A549 (cell line): ENCODE data around the gene DSCAML1.

Source experiments
- BHLHE40 ChIP-seq: IDR thresholded peaks from 2 replicates; pipeline ENCODE4 v1.6.1; 2012; ENCODE audit warnings: low read depth, low read length, inconsistent platforms
- CTCF ChIP-seq: fragments of >200 bp; sonication (Bioruptor Twin); formaldehyde crosslinking; IDR thresholded peaks from 3 replicates; pipeline ENCODE4 v1.5.1; 2016
- EP300 ChIP-seq, 2 experiments: fragments of >200 bp; sonication (Bioruptor Twin); formaldehyde crosslinking; IDR thresholded peaks; 2 replicates in 1 of 2; 3 replicates in 1 of 2; pipeline ENCODE4 v1.6.1; 2016 to 2017
- GATA3 ChIP-seq: IDR thresholded peaks from 2 replicates; pipeline ENCODE4 v1.6.1; 2012; ENCODE audit warnings: borderline replicate concordance
- JUNB ChIP-seq: fragments of >200 bp; sonication (Bioruptor Twin); formaldehyde crosslinking; IDR thresholded peaks from 2 replicates; pipeline ENCODE4 v1.6.1; 2016
- PBX3 ChIP-seq: IDR thresholded peaks from 2 replicates; pipeline ENCODE4 v1.6.1; 2012
- POLR2A ChIP-seq: IDR thresholded peaks from 2 replicates; pipeline ENCODE4 v1.6.1; 2012; ENCODE audit warnings: mild to moderate bottlenecking, low read length
- RAD21 ChIP-seq, 2 experiments: fragments of >200 bp in 1 of 2; sonication (Bioruptor Twin) in 1 of 2; formaldehyde crosslinking in 1 of 2; IDR thresholded peaks in 1 of 2; conservative IDR thresholded peaks in 1 of 2; 2 replicates in 1 of 2; 3 replicates in 1 of 2; pipeline ENCODE4 v1.6.1; 2012 to 2018; ENCODE audit warnings: inconsistent platforms in 1 of 2
- REST ChIP-seq: fragments of 200-600 bp; sonication (generic); IDR thresholded peaks from 2 replicates; pipeline ENCODE4 v1.6.1; 2016; ENCODE audit warnings: antibody characterized with exemption, mild to moderate bottlenecking, moderate library complexity

GRCh38 chr11:117457031-117457785 is 339.8 kb downstream of the DSCAML1 start:
- TF ChIP-seq REST (no peak), JUNB (no peak), CTCF (no peak), RAD21 (conservative IDR thresholded peaks at IDR 0.05 in 1 of 2, IDR thresholded peaks at IDR 0.05 in 1 of 2) (no peak), POLR2A (no peak), PBX3 (no peak), BHLHE40 (no peak), EP300 (IDR thresholded peaks at IDR 0.05) (no peak), GATA3 (no peak)
